Measurements from ENCODE around the gene RBM28. TPM values are rescaled to one million over a fixed set of nuclear protein-coding genes. Genes with fewer than 3 reads are reported as not detected.

RBM28 gene
- total and polyA plus RNA-seq, 10 of the 15 experiments (the other 5 are each of a cell fraction or from before 2014, with no cell fraction given) = 14.3 to 50.4 (median 32.8) TPM

GRCh38 chr7:128279124-128279713 is 64.5 kb downstream of the RBM28 start:
- H3K9me3 ChIP-seq (replicated peaks; ENCODE audit: control insufficient read depth, insufficient read depth, low read length) = peaks cover 2% of the 10 kb centered on the region; the same call in 1 of the 3 replicates
- no peaks in the 10 kb centered on the region for H3K79me2 ChIP-seq (ENCODE audit: control insufficient read depth, insufficient read depth, low read length)
- ChIA-PET POLR2A (no interaction called here), SMC1A (ENCODE audit: uncharacterized antibody, unreplicated experiment) (no interaction called here), CTCF (no interaction called here), RAD21 (ENCODE audit: unreplicated experiment) (no interaction called here)
- no peak for FAIRE-seq
- no peaks in the 10 kb centered on the region for H3K36me3 ChIP-seq (ENCODE audit: control insufficient read depth in 2 of 2, insufficient read depth in 2 of 2, low read length in 1 of 2)
- H3K27ac ChIP-seq (ENCODE audit: control insufficient read depth, insufficient read depth) = no peak overlapping the region
- H3K27me3 ChIP-seq (replicated peaks in 1 of 2; ENCODE audit: control insufficient read depth in 2 of 2, insufficient read depth in 2 of 2, low read length in 1 of 2) = no peaks in the 10 kb centered on the region
- no peak overlapping the region for H3K9ac ChIP-seq (ENCODE audit: control insufficient read depth, insufficient read depth, low read length)
- DNase-seq (ENCODE audit: low read depth, low spot score) = no peak
- TF ChIP-seq IKZF1 (conservative IDR thresholded peaks at IDR 0.05) (no peak), MLLT1 (IDR thresholded peaks at IDR 0.05) (no peak), CBX5 (IDR thresholded peaks at IDR 0.05; ENCODE audit: low read depth) (no peak), STAT3 (IDR thresholded peaks at IDR 0.05; ENCODE audit: low read depth, low read length) (no peak), SRF (IDR thresholded peaks at IDR 0.05; ENCODE audit: low read depth in 2 of 2, low read length in 2 of 2) (no peak), RUNX3 (IDR thresholded peaks at IDR 0.05; ENCODE audit: low read length) (no peak), RELA (IDR thresholded peaks at IDR 0.05; ENCODE audit: borderline replicate concordance, partially characterized antibody) (no peak), PKNOX1 (IDR thresholded peaks at IDR 0.05) (no peak), TCF3 (IDR thresholded peaks at IDR 0.05; ENCODE audit: borderline replicate concordance, insufficient read depth, low read depth, low read length) (no peak), ESRRA (IDR thresholded peaks at IDR 0.05; ENCODE audit: low read length) (no peak), SMARCA5 (IDR thresholded peaks at IDR 0.05) (no peak), ATF7 (IDR thresholded peaks at IDR 0.05; ENCODE audit: low read depth) (no peak), CREM (IDR thresholded peaks at IDR 0.05; ENCODE audit: low read depth) (no peak), YBX1 (IDR thresholded peaks at IDR 0.05) (no peak), SIN3A (IDR thresholded peaks at IDR 0.05; ENCODE audit: low read depth, low read length) (no peak), BRCA1 (IDR thresholded peaks at IDR 0.05; ENCODE audit: low read depth, low read length) (no peak), LARP7 (IDR thresholded peaks at IDR 0.05) (no peak), NFXL1 (IDR thresholded peaks at IDR 0.05; ENCODE audit: borderline replicate concordance) (no peak)
- TF ChIP-seq, protein P1, sequence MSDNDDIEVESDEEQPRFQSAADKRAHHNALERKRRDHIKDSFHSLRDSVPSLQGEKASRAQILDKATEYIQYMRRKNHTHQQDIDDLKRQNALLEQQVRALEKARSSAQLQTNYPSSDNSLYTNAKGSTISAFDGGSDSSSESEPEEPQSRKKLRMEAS (IDR thresholded peaks at IDR 0.05; ENCODE audit: low read depth, low read length) = no peak
- WGBS (ENCODE audit: insufficient coverage, insufficient replicate concordance, low lambda C conversion rate, missing lambda C conversion rate) = 84% methylated on average over 6 of the region's 6 CpGs
- H4K20me1 ChIP-seq (ENCODE audit: control insufficient read depth, insufficient read depth) = no peaks in the 10 kb centered on the region
- intact Hi-C loops (cut with micrococcal nuclease; ENCODE audit: unreplicated experiment) (no loop called here), in situ Hi-C loops (cut with MboI) (no loop called here)
- no peak for ATAC-seq
- no peak overlapping the region for H3K4me2 ChIP-seq (ENCODE audit: control insufficient read depth, insufficient read depth)
- H3K4me3 ChIP-seq = no peak overlapping the region
- no peak overlapping the region for H2AFZ ChIP-seq (ENCODE audit: control insufficient read depth, low read depth, low read length)
- no TSS peak for BruUV-seq (replicated peaks)
- H3K4me1 ChIP-seq (ENCODE audit: control insufficient read depth, insufficient read depth, low read length) = no peaks in the 10 kb centered on the region
